Liver (tissue), 9 donors: Measurements from ENCODE around the gene DNAAF3. TPM values are rescaled to one million over a fixed set of nuclear protein-coding genes. Genes with fewer than 3 reads are reported as not detected.

Source experiments
- DNase-seq: peaks from one replicate; pipeline ENCODE4 v3.0.0-alpha.2; 2017; ENCODE audit warnings: low spot score
- H3K27ac ChIP-seq, 2 donors: one replicate each; pipeline ENCODE4 v1.7.0; 2013; ENCODE audit warnings: inconsistent platforms in 2 of 2, low read length in 2 of 2, control low read depth in 1 of 2, low read depth in 1 of 2, mild to moderate bottlenecking in 1 of 2
- H3K27me3 ChIP-seq, 4 donors: one replicate each; pipeline versions ENCODE4 v1.6.1 to v1.7.0; 2013; ENCODE audit warnings: low read length in 3 of 4, inconsistent platforms in 1 of 4, mild to moderate bottlenecking in 1 of 4, moderate library complexity in 1 of 4; ENCODE audit not compliant: control insufficient read depth in 4 of 4, insufficient read depth in 4 of 4
- H3K36me3 ChIP-seq, 4 donors: one replicate each; pipeline versions ENCODE4 v1.6.1 to v1.7.0; 2013; ENCODE audit warnings: low read length in 3 of 4, mild to moderate bottlenecking in 3 of 4, low read depth in 1 of 4, moderate library complexity in 1 of 4; ENCODE audit not compliant: control insufficient read depth in 4 of 4, insufficient read depth in 3 of 4
- H3K4me1 ChIP-seq, 4 donors: one replicate each; pipeline versions ENCODE4 v1.6.1 to v1.7.0; 2013; ENCODE audit warnings: low read length in 3 of 4, mild to moderate bottlenecking in 3 of 4, moderate library complexity in 1 of 4; ENCODE audit not compliant: control insufficient read depth in 4 of 4, insufficient read depth in 4 of 4
- H3K4me3 ChIP-seq, 3 donors: one replicate each; pipeline versions ENCODE4 v1.6.1 to v1.7.0; 2013; ENCODE audit warnings: low read length in 3 of 3, control low read depth in 1 of 3, low read depth in 1 of 3, mild to moderate bottlenecking in 1 of 3
- H3K9ac ChIP-seq, 2 donors: one replicate each; pipeline ENCODE4 v1.7.0; 2013; ENCODE audit warnings: low read length in 2 of 2, mild to moderate bottlenecking in 2 of 2, moderate library complexity in 2 of 2, control low read depth in 1 of 2, low read depth in 1 of 2
- H3K9me3 ChIP-seq, 4 donors: one replicate each; pipeline versions ENCODE4 v1.6.1 to v1.7.0; 2013; ENCODE audit warnings: low read length in 3 of 4; ENCODE audit not compliant: control insufficient read depth in 4 of 4
- EGR1 ChIP-seq, 2 donors: IDR thresholded peaks; 2 replicates each; pipeline ENCODE4 v1.6.1; 2016 to 2018; ENCODE audit warnings: antibody characterized with exemption in 2 of 2, low read depth in 2 of 2
- FOXA1 ChIP-seq: IDR thresholded peaks from 2 replicates; pipeline ENCODE4 v1.6.1; 2016; ENCODE audit warnings: antibody characterized with exemption
- FOXA2 ChIP-seq: IDR thresholded peaks from 2 replicates; pipeline ENCODE4 v1.6.1; 2016; ENCODE audit warnings: antibody characterized with exemption
- GABPA ChIP-seq, 2 donors: IDR thresholded peaks in 1 of 2; conservative IDR thresholded peaks in 1 of 2; 2 replicates each; pipeline ENCODE4 v1.6.1; 2016; ENCODE audit warnings: antibody characterized with exemption in 2 of 2, mild to moderate bottlenecking in 1 of 2, moderate library complexity in 1 of 2
- HNF4A ChIP-seq, 2 donors: conservative IDR thresholded peaks; 2 replicates each; pipeline ENCODE4 v1.6.1; 2016; ENCODE audit warnings: antibody characterized with exemption in 2 of 2, mild to moderate bottlenecking in 2 of 2
- HNF4G ChIP-seq: IDR thresholded peaks from 2 replicates; pipeline ENCODE4 v1.6.1; 2016; ENCODE audit warnings: antibody characterized with exemption
- JUND ChIP-seq, 2 donors: IDR thresholded peaks; 2 replicates each; pipeline ENCODE4 v1.6.1; 2016; ENCODE audit warnings: antibody characterized with exemption in 2 of 2
- MAX ChIP-seq: IDR thresholded peaks from 2 replicates; pipeline ENCODE4 v1.6.1; 2016; ENCODE audit warnings: antibody characterized with exemption
- NR2F2 ChIP-seq: IDR thresholded peaks from 2 replicates; pipeline ENCODE4 v1.6.1; 2016; ENCODE audit warnings: antibody characterized with exemption
- RAD21 ChIP-seq, 2 donors: IDR thresholded peaks; 2 replicates each; pipeline ENCODE4 v1.6.1; 2016; ENCODE audit warnings: antibody characterized with exemption in 2 of 2, mild to moderate bottlenecking in 2 of 2
- RXRA ChIP-seq, 2 donors: IDR thresholded peaks; 2 replicates each; pipeline ENCODE4 v1.6.1; 2017 to 2018; ENCODE audit warnings: antibody characterized with exemption in 2 of 2, mild to moderate bottlenecking in 1 of 2
- TAF1 ChIP-seq: conservative IDR thresholded peaks from 2 replicates; pipeline ENCODE4 v1.6.1; 2016; ENCODE audit warnings: antibody characterized with exemption, mild to moderate bottlenecking
- YY1 ChIP-seq: IDR thresholded peaks from 2 replicates; pipeline ENCODE4 v1.6.1; 2016; ENCODE audit warnings: antibody characterized with exemption, mild to moderate bottlenecking
- ZBTB33 ChIP-seq: IDR thresholded peaks from 2 replicates; pipeline ENCODE4 v1.6.1; 2016; ENCODE audit warnings: antibody characterized with exemption
- WGBS: extraction: QIAGEN DNeasy Blood & Tissue Kit; methylation state at CpG from one replicate; pipeline ENCODE4 v1.1.7; 2013; 5-methylcytosine and 5-hydroxymethylcytosine counted together
- polyA plus RNA-seq, 2 donors: library from polyadenylated mRNA; stranded (reverse) in 1 of 2; unstranded in 1 of 2; fragments of 200-250 nt in 1 of 2; fragments of >200 nt in 1 of 2; fragmentation: Nextera tagmentation in 1 of 2; extraction: Ambion mirVana in 1 of 2; gene quantifications; one replicate each; pipeline versions ENCODE4 v1.2.1 to v1.2.3, GENCODE V29; 2013 to 2015
- total RNA-seq, 2 donors: library from RNA; depleted of rRNA; stranded (reverse); fragments of >200 nt; gene quantifications; one replicate each; pipeline ENCODE4 v1.2.3, GENCODE V29; 2014
- TF ChIP-seq, protein P1 (sequence below): IDR thresholded peaks from 2 replicates; pipeline ENCODE4 v1.6.1; 2016; ENCODE audit warnings: antibody characterized with exemption, mild to moderate bottlenecking
- TF ChIP-seq, protein P2 (sequence below): fragments of 150-350 bp; IDR thresholded peaks from 2 replicates; pipeline ENCODE4 v1.5.1; 2017; ENCODE audit warnings: improper control_type of control experiment, low read depth, low read length; ENCODE audit not compliant: missing input control
- TF ChIP-seq, protein P3 (sequence below): IDR thresholded peaks from 2 replicates; pipeline ENCODE4 v1.6.1; 2016; ENCODE audit warnings: antibody characterized with exemption
- donor health status: healthy.
- donor health status: healthy.
- donor health status: healthy.
- donor health status: healthy.
- donor health status: healthy.

DNAAF3 gene
- total and polyA plus RNA-seq, 4 donors, result 0.18 to 0.64 (median 0.37) TPM

GRCh38 chr19:55208880-55209692, 42.7 kb upstream of the DNAAF3 start, which contains the start of gene PTPRH:
TSS of gene PTPRH (minus strand) at chr19:55209501. CDS start at chr19:55209433, 68 bp downstream.
- no peaks in the 10 kb centered on the region for H3K27me3 ChIP-seq
- no peaks in the 10 kb centered on the region for H3K36me3 ChIP-seq
- H3K4me3 ChIP-seq, result no peak within 1 kb of the TSS
- no peak for TF ChIP-seq TAF1
- TF ChIP-seq FOXA2, result no peak
- no peak for TF ChIP-seq ZBTB33
- no peak for TF ChIP-seq EGR1 (IDR thresholded peaks at IDR 0.05; ENCODE audit: low read depth in 2 of 2)
- TF ChIP-seq, protein P1, sequence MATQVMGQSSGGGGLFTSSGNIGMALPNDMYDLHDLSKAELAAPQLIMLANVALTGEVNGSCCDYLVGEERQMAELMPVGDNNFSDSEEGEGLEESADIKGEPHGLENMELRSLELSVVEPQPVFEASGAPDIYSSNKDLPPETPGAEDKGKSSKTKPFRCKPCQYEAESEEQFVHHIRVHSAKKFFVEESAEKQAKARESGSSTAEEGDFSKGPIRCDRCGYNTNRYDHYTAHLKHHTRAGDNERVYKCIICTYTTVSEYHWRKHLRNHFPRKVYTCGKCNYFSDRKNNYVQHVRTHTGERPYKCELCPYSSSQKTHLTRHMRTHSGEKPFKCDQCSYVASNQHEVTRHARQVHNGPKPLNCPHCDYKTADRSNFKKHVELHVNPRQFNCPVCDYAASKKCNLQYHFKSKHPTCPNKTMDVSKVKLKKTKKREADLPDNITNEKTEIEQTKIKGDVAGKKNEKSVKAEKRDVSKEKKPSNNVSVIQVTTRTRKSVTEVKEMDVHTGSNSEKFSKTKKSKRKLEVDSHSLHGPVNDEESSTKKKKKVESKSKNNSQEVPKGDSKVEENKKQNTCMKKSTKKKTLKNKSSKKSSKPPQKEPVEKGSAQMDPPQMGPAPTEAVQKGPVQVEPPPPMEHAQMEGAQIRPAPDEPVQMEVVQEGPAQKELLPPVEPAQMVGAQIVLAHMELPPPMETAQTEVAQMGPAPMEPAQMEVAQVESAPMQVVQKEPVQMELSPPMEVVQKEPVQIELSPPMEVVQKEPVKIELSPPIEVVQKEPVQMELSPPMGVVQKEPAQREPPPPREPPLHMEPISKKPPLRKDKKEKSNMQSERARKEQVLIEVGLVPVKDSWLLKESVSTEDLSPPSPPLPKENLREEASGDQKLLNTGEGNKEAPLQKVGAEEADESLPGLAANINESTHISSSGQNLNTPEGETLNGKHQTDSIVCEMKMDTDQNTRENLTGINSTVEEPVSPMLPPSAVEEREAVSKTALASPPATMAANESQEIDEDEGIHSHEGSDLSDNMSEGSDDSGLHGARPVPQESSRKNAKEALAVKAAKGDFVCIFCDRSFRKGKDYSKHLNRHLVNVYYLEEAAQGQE, result no peak
- no peak for TF ChIP-seq MAX
- TF ChIP-seq, protein P2, sequence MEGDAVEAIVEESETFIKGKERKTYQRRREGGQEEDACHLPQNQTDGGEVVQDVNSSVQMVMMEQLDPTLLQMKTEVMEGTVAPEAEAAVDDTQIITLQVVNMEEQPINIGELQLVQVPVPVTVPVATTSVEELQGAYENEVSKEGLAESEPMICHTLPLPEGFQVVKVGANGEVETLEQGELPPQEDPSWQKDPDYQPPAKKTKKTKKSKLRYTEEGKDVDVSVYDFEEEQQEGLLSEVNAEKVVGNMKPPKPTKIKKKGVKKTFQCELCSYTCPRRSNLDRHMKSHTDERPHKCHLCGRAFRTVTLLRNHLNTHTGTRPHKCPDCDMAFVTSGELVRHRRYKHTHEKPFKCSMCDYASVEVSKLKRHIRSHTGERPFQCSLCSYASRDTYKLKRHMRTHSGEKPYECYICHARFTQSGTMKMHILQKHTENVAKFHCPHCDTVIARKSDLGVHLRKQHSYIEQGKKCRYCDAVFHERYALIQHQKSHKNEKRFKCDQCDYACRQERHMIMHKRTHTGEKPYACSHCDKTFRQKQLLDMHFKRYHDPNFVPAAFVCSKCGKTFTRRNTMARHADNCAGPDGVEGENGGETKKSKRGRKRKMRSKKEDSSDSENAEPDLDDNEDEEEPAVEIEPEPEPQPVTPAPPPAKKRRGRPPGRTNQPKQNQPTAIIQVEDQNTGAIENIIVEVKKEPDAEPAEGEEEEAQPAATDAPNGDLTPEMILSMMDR, result no peak
- no peak for TF ChIP-seq RXRA (IDR thresholded peaks at IDR 0.05)
- TF ChIP-seq HNF4G, result no peak
- no peak for TF ChIP-seq HNF4A (conservative IDR thresholded peaks at IDR 0.05)
- TF ChIP-seq, protein P3, sequence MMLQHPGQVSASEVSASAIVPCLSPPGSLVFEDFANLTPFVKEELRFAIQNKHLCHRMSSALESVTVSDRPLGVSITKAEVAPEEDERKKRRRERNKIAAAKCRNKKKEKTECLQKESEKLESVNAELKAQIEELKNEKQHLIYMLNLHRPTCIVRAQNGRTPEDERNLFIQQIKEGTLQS, result no peak
- no peak for TF ChIP-seq YY1
- TF ChIP-seq FOXA1, result no peak
- no peak for TF ChIP-seq RAD21 (IDR thresholded peaks at IDR 0.05)
- TF ChIP-seq JUND (IDR thresholded peaks at IDR 0.05), result no peak
- no peak for TF ChIP-seq NR2F2
- no peak for TF ChIP-seq GABPA (IDR thresholded peaks at IDR 0.05 in 1 of 2, conservative IDR thresholded peaks at IDR 0.05 in 1 of 2)
- peak within 1 kb of the TSS in 1 of 2 donors; percentile 40 for H3K27ac ChIP-seq
- DNase-seq, result no peak
- 71% methylated on average over 17 of the region's 18 CpGs for WGBS
- H3K4me1 ChIP-seq, result peaks cover 0 to 9% (median 5%) of the 10 kb centered on the region in 4 donors
- H3K9ac ChIP-seq, result no peak within 1 kb of the TSS
- H3K9me3 ChIP-seq, result no peaks in the 10 kb centered on the region
